HCT116 (cell line): ENCODE measurements around the gene ELMOD1. TPM values are rescaled to one million over a fixed set of nuclear protein-coding genes. Genes with fewer than 3 reads are reported as not detected.

Source experiments
- ATAC-seq: fragments of 200-7000 bp; cut with Tn5 transposase; 2 replicates; pipeline ENCODE4 v1.9.1; 2020; ENCODE audit warnings: mild to moderate bottlenecking, moderate library complexity
- BruUV-seq: library from RNA; stranded (reverse); fragments of 400-500 nt; replicated peaks from 2 replicates; lab custom pipeline; 2021; lab: Mats Ljungman, UMichigan
- CTCF ChIA-PET: fragments of 300-600 bp; sonication (Branson Sonifier 250); formaldehyde crosslinking; loops from one replicate; lab custom pipeline; 2021; ENCODE audit warnings: antibody characterized with exemption; lab: Charles Lee
- POLR2A ChIA-PET: fragments of 300-600, 350-600 bp; sonication (Branson Sonifier 250); formaldehyde crosslinking; loops from one replicate; lab custom pipeline; 2021; ENCODE audit warnings: antibody characterized with exemption; lab: Charles Lee
- RAD21 ChIA-PET, 2 experiments: fragments of 300-600 bp; sonication (Branson Sonifier 250); formaldehyde crosslinking; loops; one replicate each; lab custom pipeline; 2023; ENCODE audit warnings: low total read pairs in 2 of 2; ENCODE audit not compliant: uncharacterized antibody in 2 of 2, unreplicated experiment in 2 of 2, low non-redundant PET in 1 of 2; lab: Charles Lee
- DNase-seq: peaks from one replicate; pipeline ENCODE4 v3.0.0-alpha.2; 2010; ENCODE audit warnings: low read depth, low spot score
- H2AFZ ChIP-seq: fragments of 200-600 bp; shearing (Covaris generic), sonication (generic); 2 replicates; pipeline ENCODE4 v1.6.1; 2017; ENCODE audit warnings: low read depth, mixed run types, mixed read lengths, antibody characterized with exemption, low read length; ENCODE audit not compliant: poor library complexity, severe bottlenecking
- H3K27ac ChIP-seq: 2 replicates; pipeline ENCODE4 v1.5.1; 2012; ENCODE audit warnings: low read depth, low read length
- H3K27me3 ChIP-seq: fragments of 200-600 bp; sonication (generic); 2 replicates; pipeline ENCODE4 v1.6.1; 2016; ENCODE audit warnings: mixed run types, low read length, mixed read lengths; ENCODE audit not compliant: insufficient read depth
- H3K36me3 ChIP-seq, 2 experiments: fragments of 200-500 bp in 1 of 2; fragments of 200-600 bp in 1 of 2; sonication (Bioruptor generic) in 1 of 2; sonication (generic) in 1 of 2; 2 replicates each; pipeline versions ENCODE4 v1.5.1 to v1.6.1; 2014 to 2016; ENCODE audit warnings: low read length in 2 of 2, inconsistent platforms in 1 of 2, mixed read lengths in 1 of 2, mixed run types in 1 of 2; ENCODE audit not compliant: insufficient read depth in 2 of 2, control insufficient read depth in 1 of 2
- H3K4me1 ChIP-seq, 2 experiments: fragments of 200-600 bp in 1 of 2; sonication (generic) in 1 of 2; 2 replicates each; pipeline versions ENCODE4 v1.5.1 to v1.6.1; 2012 to 2017; ENCODE audit warnings: low read length in 2 of 2, inconsistent platforms in 1 of 2, mild to moderate bottlenecking in 1 of 2, mixed read lengths in 1 of 2, mixed run types in 1 of 2, moderate library complexity in 1 of 2; ENCODE audit not compliant: insufficient read depth in 2 of 2, control insufficient read depth in 1 of 2
- H3K4me2 ChIP-seq: fragments of 200-600 bp; sonication (generic); 2 replicates; pipeline ENCODE4 v1.6.1; 2017; ENCODE audit warnings: mixed run types, low read length, mixed read lengths
- H3K4me3 ChIP-seq, 2 experiments: fragments of 200-600 bp in 1 of 2; sonication (generic) in 1 of 2; replicated peaks in 1 of 2; 2 replicates each; pipeline ENCODE4 v1.5.1; 2011 to 2016; ENCODE audit warnings: low read length in 2 of 2, control low read depth in 1 of 2, low read depth in 1 of 2, mild to moderate bottlenecking in 1 of 2, mixed read lengths in 1 of 2, mixed run types in 1 of 2
- H3K79me2 ChIP-seq: fragments of 200-600 bp; sonication (generic); 2 replicates; pipeline ENCODE4 v1.6.1; 2017; ENCODE audit warnings: mild to moderate bottlenecking, mixed run types, low read length, moderate library complexity, mixed read lengths; ENCODE audit not compliant: insufficient read depth
- H3K9ac ChIP-seq: fragments of 200-600 bp; sonication (generic); 2 replicates; pipeline ENCODE4 v1.6.1; 2016; ENCODE audit warnings: low read length, mixed read lengths
- H3K9me2 ChIP-seq: fragments of 200-600 bp; sonication (generic), shearing (Covaris generic); 2 replicates; pipeline ENCODE4 v1.6.1; 2017; ENCODE audit warnings: mixed run types, mild to moderate bottlenecking, moderate library complexity; ENCODE audit not compliant: insufficient read depth
- H3K9me3 ChIP-seq, 2 experiments: fragments of 200-500 bp in 1 of 2; fragments of 200-600 bp in 1 of 2; sonication (Bioruptor generic) in 1 of 2; sonication (generic) in 1 of 2; 2 replicates each; pipeline ENCODE4 v1.6.1; 2014 to 2017; ENCODE audit warnings: low read length in 2 of 2, mixed read lengths in 2 of 2, inconsistent platforms in 1 of 2, low read depth in 1 of 2, mild to moderate bottlenecking in 1 of 2, mixed run types in 1 of 2, moderate library complexity in 1 of 2; ENCODE audit not compliant: control insufficient read depth in 1 of 2, insufficient read depth in 1 of 2
- H4K20me1 ChIP-seq: fragments of 200-600 bp; sonication (generic), shearing (Covaris generic); 2 replicates; pipeline ENCODE4 v1.6.1; 2017; ENCODE audit warnings: mixed run types, mild to moderate bottlenecking, moderate library complexity; ENCODE audit not compliant: insufficient read depth
- CBX3 ChIP-seq: IDR thresholded peaks from 2 replicates; pipeline ENCODE4 v1.6.1; 2012; ENCODE audit warnings: low read depth
- CEBPB ChIP-seq: IDR thresholded peaks from 2 replicates; pipeline ENCODE4 v1.6.1; 2012; ENCODE audit warnings: low read depth
- EGR1 ChIP-seq: IDR thresholded peaks from 2 replicates; pipeline ENCODE4 v1.6.1; 2012; ENCODE audit warnings: low read depth
- EZH2 ChIP-seq: fragments of 200-600 bp; sonication (generic); IDR thresholded peaks from 2 replicates; pipeline ENCODE4 v1.6.1; 2017; ENCODE audit warnings: antibody characterized with exemption, mixed run types
- EZH2phosphoT487 ChIP-seq: fragments of 200-600 bp; IDR thresholded peaks from 2 replicates; pipeline ENCODE4 v1.6.1; 2018; ENCODE audit warnings: antibody characterized with exemption, borderline replicate concordance
- FOSL1 ChIP-seq: IDR thresholded peaks from 2 replicates; pipeline ENCODE4 v1.6.1; 2012; ENCODE audit warnings: low read depth
- JUND ChIP-seq: IDR thresholded peaks from 2 replicates; pipeline ENCODE4 v1.6.1; 2012
- POLR2A ChIP-seq: IDR thresholded peaks from 2 replicates; pipeline ENCODE4 v1.7.0; 2011; ENCODE audit warnings: borderline replicate concordance; ENCODE audit not compliant: insufficient read depth, insufficient read length; ENCODE audit errors: extremely low read depth
- POLR2AphosphoS5 ChIP-seq: IDR thresholded peaks from 2 replicates; pipeline ENCODE4 v1.6.1; 2011; ENCODE audit warnings: mild to moderate bottlenecking, low read depth, low read length, moderate library complexity
- RAD21 ChIP-seq: IDR thresholded peaks from 2 replicates; pipeline ENCODE4 v1.6.1; 2012; ENCODE audit warnings: low read depth, mild to moderate bottlenecking
- SIN3A ChIP-seq: IDR thresholded peaks from 2 replicates; pipeline ENCODE4 v1.6.1; 2012; ENCODE audit warnings: low read depth
- SP1 ChIP-seq: IDR thresholded peaks from 2 replicates; pipeline ENCODE4 v1.6.1; 2012; ENCODE audit warnings: low read depth
- SRF ChIP-seq: IDR thresholded peaks from 2 replicates; pipeline ENCODE4 v1.6.1; 2012; ENCODE audit warnings: low read depth
- TCF7L2 ChIP-seq: IDR thresholded peaks from 2 replicates; pipeline ENCODE4 v1.7.0; 2011; ENCODE audit warnings: borderline replicate concordance, inconsistent platforms; ENCODE audit not compliant: insufficient read depth, insufficient read length; ENCODE audit errors: extremely low read depth
- YY1 ChIP-seq: IDR thresholded peaks from 2 replicates; pipeline ENCODE4 v1.6.1; 2011; ENCODE audit warnings: low read length, low read depth, moderate library complexity, mild to moderate bottlenecking; ENCODE audit not compliant: insufficient replicate concordance; ENCODE audit errors: extremely low read depth
- intact Hi-C: fragments of 100-400 bp; cut with micrococcal nuclease; formaldehyde crosslinking; loops from 2 replicates; pipeline ENCODE4 v1.10.0; 2022
- total RNA-seq: library from RNA; stranded (reverse); gene quantifications from one replicate; pipeline ENCODE4 v1.2.1, GENCODE V29; 2021; ENCODE audit not compliant: unreplicated experiment
- TF ChIP-seq, protein P1 (sequence below): IDR thresholded peaks from 2 replicates; pipeline ENCODE4 v1.6.1; 2012; ENCODE audit warnings: low read depth
- TF ChIP-seq, protein P2 (sequence below): IDR thresholded peaks from 2 replicates; pipeline ENCODE4 v1.6.1; 2012
- TF ChIP-seq, protein P3 (sequence below): IDR thresholded peaks from 2 replicates; pipeline ENCODE4 v1.6.1; 2012

Gene ELMOD1
- total RNA-seq, 1 experiment from 2014 or later: 2.9 TPM

- TF ChIP-seq, protein P1, sequence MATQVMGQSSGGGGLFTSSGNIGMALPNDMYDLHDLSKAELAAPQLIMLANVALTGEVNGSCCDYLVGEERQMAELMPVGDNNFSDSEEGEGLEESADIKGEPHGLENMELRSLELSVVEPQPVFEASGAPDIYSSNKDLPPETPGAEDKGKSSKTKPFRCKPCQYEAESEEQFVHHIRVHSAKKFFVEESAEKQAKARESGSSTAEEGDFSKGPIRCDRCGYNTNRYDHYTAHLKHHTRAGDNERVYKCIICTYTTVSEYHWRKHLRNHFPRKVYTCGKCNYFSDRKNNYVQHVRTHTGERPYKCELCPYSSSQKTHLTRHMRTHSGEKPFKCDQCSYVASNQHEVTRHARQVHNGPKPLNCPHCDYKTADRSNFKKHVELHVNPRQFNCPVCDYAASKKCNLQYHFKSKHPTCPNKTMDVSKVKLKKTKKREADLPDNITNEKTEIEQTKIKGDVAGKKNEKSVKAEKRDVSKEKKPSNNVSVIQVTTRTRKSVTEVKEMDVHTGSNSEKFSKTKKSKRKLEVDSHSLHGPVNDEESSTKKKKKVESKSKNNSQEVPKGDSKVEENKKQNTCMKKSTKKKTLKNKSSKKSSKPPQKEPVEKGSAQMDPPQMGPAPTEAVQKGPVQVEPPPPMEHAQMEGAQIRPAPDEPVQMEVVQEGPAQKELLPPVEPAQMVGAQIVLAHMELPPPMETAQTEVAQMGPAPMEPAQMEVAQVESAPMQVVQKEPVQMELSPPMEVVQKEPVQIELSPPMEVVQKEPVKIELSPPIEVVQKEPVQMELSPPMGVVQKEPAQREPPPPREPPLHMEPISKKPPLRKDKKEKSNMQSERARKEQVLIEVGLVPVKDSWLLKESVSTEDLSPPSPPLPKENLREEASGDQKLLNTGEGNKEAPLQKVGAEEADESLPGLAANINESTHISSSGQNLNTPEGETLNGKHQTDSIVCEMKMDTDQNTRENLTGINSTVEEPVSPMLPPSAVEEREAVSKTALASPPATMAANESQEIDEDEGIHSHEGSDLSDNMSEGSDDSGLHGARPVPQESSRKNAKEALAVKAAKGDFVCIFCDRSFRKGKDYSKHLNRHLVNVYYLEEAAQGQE: no peak
- TF ChIP-seq EGR1 (no peak), SRF (no peak), YY1 (no peak), CEBPB (no peak), JUND (no peak), EZH2phosphoT487 (no peak), CBX3 (no peak), EZH2 (no peak)
- TF ChIP-seq, all 23 proteins: peak for 0
These were observed 17.9 kb downstream of the ELMOD1 start (continued) for GRCh38 chr11:107608809-107609208.

- CTCF ChIA-PET: no interaction called here
- ATAC-seq: no peak
- no peak overlapping the region for H3K4me2 ChIP-seq
- TF ChIP-seq CBX3 (no peak), POLR2A (no peak), RAD21 (no peak), EZH2phosphoT487 (no peak), YY1 (no peak), POLR2AphosphoS5 (no peak), TCF7L2 (no peak), SIN3A (no peak), SP1 (no peak), FOSL1 (no peak), CEBPB (no peak), SRF (no peak)
- TF ChIP-seq, protein P2, sequence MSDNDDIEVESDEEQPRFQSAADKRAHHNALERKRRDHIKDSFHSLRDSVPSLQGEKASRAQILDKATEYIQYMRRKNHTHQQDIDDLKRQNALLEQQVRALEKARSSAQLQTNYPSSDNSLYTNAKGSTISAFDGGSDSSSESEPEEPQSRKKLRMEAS: no peak
- TF ChIP-seq, protein P3, sequence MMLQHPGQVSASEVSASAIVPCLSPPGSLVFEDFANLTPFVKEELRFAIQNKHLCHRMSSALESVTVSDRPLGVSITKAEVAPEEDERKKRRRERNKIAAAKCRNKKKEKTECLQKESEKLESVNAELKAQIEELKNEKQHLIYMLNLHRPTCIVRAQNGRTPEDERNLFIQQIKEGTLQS: no peak
- TF ChIP-seq, protein P1: no peak
These were observed 18.7 kb downstream of the ELMOD1 start for GRCh38 chr11:107609400-107610218.

More at GRCh38 chr11:107609400-107610218, 18.7 kb downstream of the ELMOD1 start:
- Histone ChIP-seq H3K27ac (no peak overlapping the region), H3K79me2 (no peaks in the 10 kb centered on the region), H3K4me3 (no peak overlapping the region), H4K20me1 (no peaks in the 10 kb centered on the region), H3K9ac (no peak overlapping the region), H3K27me3 (no peaks in the 10 kb centered on the region), H2AFZ (no peak overlapping the region), H3K36me3 (no peaks in the 10 kb centered on the region), H3K9me2 (no peaks in the 10 kb centered on the region), H3K9me3 (no peaks in the 10 kb centered on the region), H3K4me1 (no peaks in the 10 kb centered on the region)
- intact Hi-C loops: no loop called here
- BruUV-seq: no TSS peak
- ChIA-PET POLR2A (no interaction called here), RAD21 (no interaction called here)
- DNase-seq: no peak
